ENCODE measurements around the gene AK1. TPM values are rescaled to one million over a fixed set of nuclear protein-coding genes. Genes with fewer than 3 reads are reported as not detected.

AK1 gene
- total and polyA plus RNA-seq, 2 of the 8 experiments (the other 6 are each of a cell fraction or from before 2014, with no cell fraction given) = 37.9 to 39.2 TPM

- no peak for TF ChIP-seq CHD7 (IDR thresholded peaks at IDR 0.05; ENCODE audit: insufficient replicate concordance, low read length)
- no peak for TF ChIP-seq MAX (IDR thresholded peaks at IDR 0.05)
- TF ChIP-seq KDM4A (IDR thresholded peaks at IDR 0.05; ENCODE audit: low read depth, low read length, severe bottlenecking) = no peak
- no peak for TF ChIP-seq CHD1 (IDR thresholded peaks at IDR 0.05; ENCODE audit: low read depth, low read length)
- TF ChIP-seq SAP30 (IDR thresholded peaks at IDR 0.05; ENCODE audit: insufficient read depth, insufficient replicate concordance, low read length) = no peak
- TF ChIP-seq RFX5 (IDR thresholded peaks at IDR 0.05; ENCODE audit: borderline replicate concordance, low read depth, low read length) = no peak
- no peak for TF ChIP-seq SIRT6 (IDR thresholded peaks at IDR 0.05; ENCODE audit: low read length)
- no peak for TF ChIP-seq NANOG (IDR thresholded peaks at IDR 0.05; ENCODE audit: insufficient read depth, low read depth, low read length, poor library complexity, severe bottlenecking)
- no peak for TF ChIP-seq ZNF274 (IDR thresholded peaks at IDR 0.05; ENCODE audit: borderline replicate concordance, extremely low read depth, low read length)
These were observed 4.9 kb downstream of the AK1 start (continued) for GRCh38 chr9:127872369-127873222.

Data from H1 (cell line).